ENCODE results near the gene SIL1.
"Not testable (repeated sequence)": the region's sequence is repeated elsewhere in the genome, so short reads cannot be mapped to it uniquely, and the experiment has no call there.

DNA sequence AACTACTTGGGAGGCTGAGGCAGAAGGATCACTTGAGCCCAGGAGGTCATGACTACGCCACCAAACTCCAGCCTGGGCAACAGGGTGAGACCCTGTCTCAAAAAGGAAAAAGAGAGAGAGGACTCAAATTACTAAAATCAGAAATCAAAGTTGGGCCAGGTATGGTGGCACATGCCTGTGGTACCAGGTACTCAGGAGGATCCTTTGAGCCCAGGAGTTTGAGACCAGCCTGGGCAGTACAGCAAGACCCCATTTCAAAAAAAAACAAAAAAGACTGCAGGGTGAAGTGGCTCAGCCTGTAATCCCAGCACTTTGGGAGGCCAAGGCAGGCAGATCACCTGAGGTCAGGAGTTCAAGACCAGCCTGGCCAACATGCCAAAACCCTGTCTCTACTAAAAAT is 23.8 kb downstream of the SIL1 start:
- TF ChIP-seq CREB1 (IDR thresholded peaks at IDR 0.05); KDM1A (IDR thresholded peaks at IDR 0.05; ENCODE audit: borderline replicate concordance, low read length); POLR2A (IDR thresholded peaks at IDR 0.05; ENCODE audit: control extremely low read depth in 1 of 2, low read depth in 2 of 2, low read length in 2 of 2); RAD21 (IDR thresholded peaks at IDR 0.05 in 1 of 2, conservative IDR thresholded peaks at IDR 0.05 in 1 of 2; ENCODE audit: low read depth in 2 of 2, low read length in 2 of 2); BRCA1 (IDR thresholded peaks at IDR 0.05; ENCODE audit: low read depth, low read length): not testable (repeated sequence)
- TF ChIP-seq, protein P1, sequence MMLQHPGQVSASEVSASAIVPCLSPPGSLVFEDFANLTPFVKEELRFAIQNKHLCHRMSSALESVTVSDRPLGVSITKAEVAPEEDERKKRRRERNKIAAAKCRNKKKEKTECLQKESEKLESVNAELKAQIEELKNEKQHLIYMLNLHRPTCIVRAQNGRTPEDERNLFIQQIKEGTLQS (IDR thresholded peaks at IDR 0.05; ENCODE audit: insufficient read depth, low read depth, low read length) = not testable (repeated sequence)
- TF ChIP-seq, protein P2, sequence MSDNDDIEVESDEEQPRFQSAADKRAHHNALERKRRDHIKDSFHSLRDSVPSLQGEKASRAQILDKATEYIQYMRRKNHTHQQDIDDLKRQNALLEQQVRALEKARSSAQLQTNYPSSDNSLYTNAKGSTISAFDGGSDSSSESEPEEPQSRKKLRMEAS (IDR thresholded peaks at IDR 0.05) = not testable (repeated sequence)
- TF ChIP-seq, protein P3, sequence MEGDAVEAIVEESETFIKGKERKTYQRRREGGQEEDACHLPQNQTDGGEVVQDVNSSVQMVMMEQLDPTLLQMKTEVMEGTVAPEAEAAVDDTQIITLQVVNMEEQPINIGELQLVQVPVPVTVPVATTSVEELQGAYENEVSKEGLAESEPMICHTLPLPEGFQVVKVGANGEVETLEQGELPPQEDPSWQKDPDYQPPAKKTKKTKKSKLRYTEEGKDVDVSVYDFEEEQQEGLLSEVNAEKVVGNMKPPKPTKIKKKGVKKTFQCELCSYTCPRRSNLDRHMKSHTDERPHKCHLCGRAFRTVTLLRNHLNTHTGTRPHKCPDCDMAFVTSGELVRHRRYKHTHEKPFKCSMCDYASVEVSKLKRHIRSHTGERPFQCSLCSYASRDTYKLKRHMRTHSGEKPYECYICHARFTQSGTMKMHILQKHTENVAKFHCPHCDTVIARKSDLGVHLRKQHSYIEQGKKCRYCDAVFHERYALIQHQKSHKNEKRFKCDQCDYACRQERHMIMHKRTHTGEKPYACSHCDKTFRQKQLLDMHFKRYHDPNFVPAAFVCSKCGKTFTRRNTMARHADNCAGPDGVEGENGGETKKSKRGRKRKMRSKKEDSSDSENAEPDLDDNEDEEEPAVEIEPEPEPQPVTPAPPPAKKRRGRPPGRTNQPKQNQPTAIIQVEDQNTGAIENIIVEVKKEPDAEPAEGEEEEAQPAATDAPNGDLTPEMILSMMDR (IDR thresholded peaks at IDR 0.05; ENCODE audit: control extremely low read depth in 1 of 3, insufficient read depth in 1 of 3, low read depth in 1 of 3, low read length in 3 of 3) = not testable (repeated sequence)
